H1 (cell line): ENCODE results near the gene SKOR2. TPM values are rescaled to one million over a fixed set of nuclear protein-coding genes. Genes with fewer than 3 reads are reported as not detected.

Source experiments
- TAF7 ChIP-seq: optimal IDR thresholded peaks from 2 replicates; pipeline ENCODE3; 2011; ENCODE audit warnings: low read depth, mild to moderate bottlenecking, inconsistent platforms, low read length, moderate library complexity, borderline replicate concordance
- polyA plus RNA-seq, 7 experiments: library from polyadenylated mRNA; depleted of rRNA in 3 of 7; stranded (reverse) in 5 of 7; unstranded in 2 of 7; fragments of >200 nt in 5 of 7; fragments of 200-250 nt in 2 of 7; gene quantifications; 1 replicate in 5 of 7; 2 replicates in 1 of 7; 4 replicates in 1 of 7; pipeline versions ENCODE4 v1.2.1 to v1.2.3, GENCODE V29; 2011 to 2013; ENCODE audit warnings: missing spikeins in 2 of 7, mixed read lengths in 2 of 7
- total RNA-seq: library from RNA; stranded (reverse); fragmentation: NEBNext Ultra II Directional; extraction: Animal tissue kit (Norgen Biotek cat#: 25700); gene quantifications from 2 replicates; pipeline ENCODE4 v1.2.1, GENCODE V29; 2021

The SKOR2 gene
- total and polyA plus RNA-seq, 2 of the 8 experiments (the other 6 are each of a cell fraction or from before 2014, with no cell fraction given) = 0.05 to 0.11 TPM

GRCh38 chr18:47286776-47287410 lies 35.4 kb upstream of the SKOR2 start (continued):
- TF ChIP-seq TAF7 = no peak
